K562 (cell line): ENCODE data around the gene HCFC1R1. TPM values are rescaled to one million over a fixed set of nuclear protein-coding genes. Genes with fewer than 3 reads are reported as not detected.

Source experiments
- CEBPB ChIP-seq: fragments of 450-650 bp; IDR thresholded peaks from 2 replicates; pipeline ENCODE4 v1.6.1; 2016; ENCODE audit warnings: missing genetic modification characterization, missing compliant biosample characterization
- DNMT1 ChIP-seq: fragments of 450-650 bp; IDR thresholded peaks from 2 replicates; pipeline ENCODE4 v1.6.1; 2016; ENCODE audit warnings: antibody characterized with exemption, mild to moderate bottlenecking
- EGR1 ChIP-seq: fragments of 450-650 bp; conservative IDR thresholded peaks from 2 replicates; pipeline ENCODE4 v1.6.1; 2017; ENCODE audit warnings: mild to moderate bottlenecking
- MECOM ChIP-seq: fragments of 250-450 bp; sonication (Bioruptor Pico); IDR thresholded peaks from 2 replicates; pipeline ENCODE4 v1.8.0; 2022; ENCODE audit warnings: inconsistent platforms
- NFE2 ChIP-seq: IDR thresholded peaks from 2 replicates; pipeline ENCODE4 v1.6.1; 2014; ENCODE audit warnings: antibody characterized with exemption, low read depth
- POLR2AphosphoS2 ChIP-seq: IDR thresholded peaks from 2 replicates; pipeline ENCODE4 v1.6.1; 2012; ENCODE audit warnings: low read length, improper control_type of control experiment
- RBM14 ChIP-seq: fragments of 200-400 bp; formaldehyde crosslinking; IDR thresholded peaks from 2 replicates; pipeline ENCODE4 v1.6.1; 2018; ENCODE audit warnings: low read depth, mild to moderate bottlenecking, low read length, moderate library complexity, borderline replicate concordance; ENCODE audit not compliant: insufficient read depth
- TEAD1 ChIP-seq, 2 experiments: fragments of 450-650 bp in 1 of 2; sonication (generic) in 1 of 2; formaldehyde crosslinking; IDR thresholded peaks; 2 replicates each; pipeline versions ENCODE4 v1.4.0 to v1.8.0; 2020 to 2022; ENCODE audit warnings: mild to moderate bottlenecking in 2 of 2, missing genetic modification reagents in 1 of 2
- U2AF1 ChIP-seq: fragments of 200-400 bp; formaldehyde crosslinking; optimal IDR thresholded peaks from 2 replicates; pipeline ENCODE3; 2017; ENCODE audit warnings: mild to moderate bottlenecking, low read depth, low read length, moderate library complexity
- ZNF212 ChIP-seq: fragments of 450-650 bp; formaldehyde crosslinking; IDR thresholded peaks from 2 replicates; pipeline ENCODE4 v1.4.0; 2020; ENCODE audit warnings: mild to moderate bottlenecking
- ZNF76 ChIP-seq: fragments of 250-450 bp; sonication (Bioruptor Pico); IDR thresholded peaks from 2 replicates; pipeline ENCODE4 v1.4.0; 2020; ENCODE audit warnings: mild to moderate bottlenecking, moderate library complexity, borderline replicate concordance
- polyA plus RNA-seq, 8 experiments: library from polyadenylated mRNA; depleted of rRNA in 4 of 8; stranded (reverse) in 5 of 8; unstranded in 3 of 8; fragments of >200 nt; fragmentation: Nextera tagmentation in 2 of 8; fragmentation: Illumina TruSeq in 1 of 8; extraction: Ambion mirVana in 2 of 8; extraction: Trizol in 1 of 8; gene quantifications; 2 replicates each; pipeline versions ENCODE4 v1.2.1 to v1.2.3, GENCODE V29; 2011 to 2014; ENCODE audit warnings: inconsistent platforms in 1 of 8, missing spikeins in 1 of 8
- total RNA-seq, 7 experiments: library from RNA; depleted of rRNA in 6 of 7; stranded (reverse); fragments of >200 nt in 6 of 7; fragmentation: Illumina TruSeq in 2 of 7; extraction: Trizol in 2 of 7; gene quantifications; 2 replicates each; pipeline versions ENCODE4 v1.2.1 to v1.2.3, GENCODE V29; 2011 to 2021; ENCODE audit warnings: low replicate concordance in 1 of 7
- TF ChIP-seq, protein P1 (sequence below): fragments of 250-450 bp; sonication (Bioruptor Pico); IDR thresholded peaks from 2 replicates; pipeline ENCODE4 v1.4.0; 2020
- TF ChIP-seq, protein P2 (sequence below): fragments of 450-650 bp; formaldehyde crosslinking; IDR thresholded peaks from 2 replicates; pipeline ENCODE4 v1.4.0; 2022; ENCODE audit warnings: missing genetic modification characterization
- TF ChIP-seq, protein P3 (sequence below): sonication (generic); formaldehyde crosslinking; IDR thresholded peaks from 2 replicates; pipeline ENCODE4 v1.8.0; 2022; ENCODE audit warnings: missing genetic modification reagents, mild to moderate bottlenecking, borderline replicate concordance
- TF ChIP-seq, protein P4 (sequence below), 2 experiments: fragments of 450-650 bp; conservative IDR thresholded peaks; 2 replicates each; pipeline ENCODE4 v1.6.1; 2017; ENCODE audit warnings: mild to moderate bottlenecking in 2 of 2, moderate library complexity in 2 of 2
- TF ChIP-seq, protein P5 (sequence below): sonication (generic); formaldehyde crosslinking; IDR thresholded peaks from 2 replicates; pipeline ENCODE4 v1.8.1; 2022; ENCODE audit warnings: missing genetic modification reagents
- TF ChIP-seq, protein P6 (sequence below): fragments of 450-650 bp; formaldehyde crosslinking; IDR thresholded peaks from 2 replicates; pipeline ENCODE4 v1.4.0; 2022; ENCODE audit warnings: mild to moderate bottlenecking, moderate library complexity
- TF ChIP-seq, protein P7 (sequence below): fragments of 450-650 bp; formaldehyde crosslinking; IDR thresholded peaks from 2 replicates; pipeline ENCODE4 v1.4.0; 2020; ENCODE audit warnings: mild to moderate bottlenecking, mixed read lengths

HCFC1R1 gene
- total and polyA plus RNA-seq, 9 of the 15 experiments (the other 6 are each of a cell fraction or from before 2014, with no cell fraction given), result 2.2 to 29.0 (median 11.2) TPM

DNA sequence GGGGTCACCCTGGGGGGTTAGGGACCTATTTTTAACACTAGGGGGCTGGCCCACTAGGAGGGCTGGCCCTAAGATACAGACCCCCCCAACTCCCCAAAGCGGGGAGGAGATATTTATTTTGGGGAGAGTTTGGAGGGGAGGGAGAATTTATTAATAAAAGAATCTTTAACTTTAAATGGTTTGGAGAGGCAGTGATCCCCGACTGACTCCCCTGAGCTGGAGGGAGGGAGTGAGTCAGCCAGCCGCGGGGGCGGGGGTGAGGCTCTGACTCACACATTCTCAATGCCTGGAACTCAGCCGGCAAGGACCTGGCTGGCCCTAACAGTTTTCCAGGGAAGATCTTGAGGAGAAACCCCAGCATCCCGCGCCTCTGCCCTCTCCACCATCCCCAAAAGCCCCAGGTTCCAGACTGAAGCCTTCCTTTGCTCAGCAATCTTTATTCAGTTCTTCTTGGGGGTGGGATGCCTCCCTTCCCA is 1.5 kb downstream of the HCFC1R1 start (continued):
- TF ChIP-seq, protein P1, sequence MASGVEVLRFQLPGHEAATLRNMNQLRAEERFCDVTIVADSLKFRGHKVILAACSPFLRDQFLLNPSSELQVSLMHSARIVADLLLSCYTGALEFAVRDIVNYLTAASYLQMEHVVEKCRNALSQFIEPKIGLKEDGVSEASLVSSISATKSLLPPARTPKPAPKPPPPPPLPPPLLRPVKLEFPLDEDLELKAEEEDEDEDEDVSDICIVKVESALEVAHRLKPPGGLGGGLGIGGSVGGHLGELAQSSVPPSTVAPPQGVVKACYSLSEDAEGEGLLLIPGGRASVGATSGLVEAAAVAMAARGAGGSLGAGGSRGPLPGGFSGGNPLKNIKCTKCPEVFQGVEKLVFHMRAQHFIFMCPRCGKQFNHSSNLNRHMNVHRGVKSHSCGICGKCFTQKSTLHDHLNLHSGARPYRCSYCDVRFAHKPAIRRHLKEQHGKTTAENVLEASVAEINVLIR, result no peak
- TF ChIP-seq ZNF76 (CRISPR knock-in tag) (no peak), NFE2 (peak; percentile 54), DNMT1 (no peak), CEBPB (tag) (no peak), ZNF212 (no peak), MECOM (CRISPR knock-in tag) (no peak), RBM14 (no peak), POLR2AphosphoS2 (peak; percentile 1; the same call in 1 of the 2 replicates), U2AF1 (no peak), EGR1 (peak; percentile 97), TEAD1 (CRISPR knock-in tag; IDR thresholded peaks at IDR 0.05) (peak; percentile 35 to 95; a peak in 2 of 4 replicates)
- TF ChIP-seq, protein P2, sequence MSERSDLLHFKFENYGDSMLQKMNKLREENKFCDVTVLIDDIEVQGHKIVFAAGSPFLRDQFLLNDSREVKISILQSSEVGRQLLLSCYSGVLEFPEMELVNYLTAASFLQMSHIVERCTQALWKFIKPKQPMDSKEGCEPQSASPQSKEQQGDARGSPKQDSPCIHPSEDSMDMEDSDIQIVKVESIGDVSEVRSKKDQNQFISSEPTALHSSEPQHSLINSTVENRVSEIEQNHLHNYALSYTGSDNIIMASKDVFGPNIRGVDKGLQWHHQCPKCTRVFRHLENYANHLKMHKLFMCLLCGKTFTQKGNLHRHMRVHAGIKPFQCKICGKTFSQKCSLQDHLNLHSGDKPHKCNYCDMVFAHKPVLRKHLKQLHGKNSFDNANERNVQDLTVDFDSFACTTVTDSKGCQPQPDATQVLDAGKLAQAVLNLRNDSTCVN (CRISPR knock-in tag), result no peak
- TF ChIP-seq, protein P3, sequence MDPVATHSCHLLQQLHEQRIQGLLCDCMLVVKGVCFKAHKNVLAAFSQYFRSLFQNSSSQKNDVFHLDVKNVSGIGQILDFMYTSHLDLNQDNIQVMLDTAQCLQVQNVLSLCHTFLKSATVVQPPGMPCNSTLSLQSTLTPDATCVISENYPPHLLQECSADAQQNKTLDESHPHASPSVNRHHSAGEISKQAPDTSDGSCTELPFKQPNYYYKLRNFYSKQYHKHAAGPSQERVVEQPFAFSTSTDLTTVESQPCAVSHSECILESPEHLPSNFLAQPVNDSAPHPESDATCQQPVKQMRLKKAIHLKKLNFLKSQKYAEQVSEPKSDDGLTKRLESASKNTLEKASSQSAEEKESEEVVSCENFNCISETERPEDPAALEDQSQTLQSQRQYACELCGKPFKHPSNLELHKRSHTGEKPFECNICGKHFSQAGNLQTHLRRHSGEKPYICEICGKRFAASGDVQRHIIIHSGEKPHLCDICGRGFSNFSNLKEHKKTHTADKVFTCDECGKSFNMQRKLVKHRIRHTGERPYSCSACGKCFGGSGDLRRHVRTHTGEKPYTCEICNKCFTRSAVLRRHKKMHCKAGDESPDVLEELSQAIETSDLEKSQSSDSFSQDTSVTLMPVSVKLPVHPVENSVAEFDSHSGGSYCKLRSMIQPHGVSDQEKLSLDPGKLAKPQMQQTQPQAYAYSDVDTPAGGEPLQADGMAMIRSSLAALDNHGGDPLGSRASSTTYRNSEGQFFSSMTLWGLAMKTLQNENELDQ (CRISPR knock-in tag), result no peak
- TF ChIP-seq, protein P4, sequence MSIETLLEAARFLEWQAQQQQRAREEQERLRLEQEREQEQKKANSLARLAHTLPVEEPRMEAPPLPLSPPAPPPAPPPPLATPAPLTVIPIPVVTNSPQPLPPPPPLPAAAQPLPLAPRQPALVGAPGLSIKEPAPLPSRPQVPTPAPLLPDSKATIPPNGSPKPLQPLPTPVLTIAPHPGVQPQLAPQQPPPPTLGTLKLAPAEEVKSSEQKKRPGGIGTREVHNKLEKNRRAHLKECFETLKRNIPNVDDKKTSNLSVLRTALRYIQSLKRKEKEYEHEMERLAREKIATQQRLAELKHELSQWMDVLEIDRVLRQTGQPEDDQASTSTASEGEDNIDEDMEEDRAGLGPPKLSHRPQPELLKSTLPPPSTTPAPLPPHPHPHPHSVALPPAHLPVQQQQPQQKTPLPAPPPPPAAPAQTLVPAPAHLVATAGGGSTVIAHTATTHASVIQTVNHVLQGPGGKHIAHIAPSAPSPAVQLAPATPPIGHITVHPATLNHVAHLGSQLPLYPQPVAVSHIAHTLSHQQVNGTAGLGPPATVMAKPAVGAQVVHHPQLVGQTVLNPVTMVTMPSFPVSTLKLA (conservative IDR thresholded peaks at IDR 0.05), result peak in 1 of 2 experiments; percentile 41; a peak in 1 of 4 replicates
- TF ChIP-seq, protein P5, sequence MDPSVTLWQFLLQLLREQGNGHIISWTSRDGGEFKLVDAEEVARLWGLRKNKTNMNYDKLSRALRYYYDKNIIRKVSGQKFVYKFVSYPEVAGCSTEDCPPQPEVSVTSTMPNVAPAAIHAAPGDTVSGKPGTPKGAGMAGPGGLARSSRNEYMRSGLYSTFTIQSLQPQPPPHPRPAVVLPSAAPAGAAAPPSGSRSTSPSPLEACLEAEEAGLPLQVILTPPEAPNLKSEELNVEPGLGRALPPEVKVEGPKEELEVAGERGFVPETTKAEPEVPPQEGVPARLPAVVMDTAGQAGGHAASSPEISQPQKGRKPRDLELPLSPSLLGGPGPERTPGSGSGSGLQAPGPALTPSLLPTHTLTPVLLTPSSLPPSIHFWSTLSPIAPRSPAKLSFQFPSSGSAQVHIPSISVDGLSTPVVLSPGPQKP (CRISPR knock-in tag), result no peak
- TF ChIP-seq, protein P6, sequence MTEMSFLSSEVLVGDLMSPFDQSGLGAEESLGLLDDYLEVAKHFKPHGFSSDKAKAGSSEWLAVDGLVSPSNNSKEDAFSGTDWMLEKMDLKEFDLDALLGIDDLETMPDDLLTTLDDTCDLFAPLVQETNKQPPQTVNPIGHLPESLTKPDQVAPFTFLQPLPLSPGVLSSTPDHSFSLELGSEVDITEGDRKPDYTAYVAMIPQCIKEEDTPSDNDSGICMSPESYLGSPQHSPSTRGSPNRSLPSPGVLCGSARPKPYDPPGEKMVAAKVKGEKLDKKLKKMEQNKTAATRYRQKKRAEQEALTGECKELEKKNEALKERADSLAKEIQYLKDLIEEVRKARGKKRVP, result no peak
- TF ChIP-seq, protein P7, sequence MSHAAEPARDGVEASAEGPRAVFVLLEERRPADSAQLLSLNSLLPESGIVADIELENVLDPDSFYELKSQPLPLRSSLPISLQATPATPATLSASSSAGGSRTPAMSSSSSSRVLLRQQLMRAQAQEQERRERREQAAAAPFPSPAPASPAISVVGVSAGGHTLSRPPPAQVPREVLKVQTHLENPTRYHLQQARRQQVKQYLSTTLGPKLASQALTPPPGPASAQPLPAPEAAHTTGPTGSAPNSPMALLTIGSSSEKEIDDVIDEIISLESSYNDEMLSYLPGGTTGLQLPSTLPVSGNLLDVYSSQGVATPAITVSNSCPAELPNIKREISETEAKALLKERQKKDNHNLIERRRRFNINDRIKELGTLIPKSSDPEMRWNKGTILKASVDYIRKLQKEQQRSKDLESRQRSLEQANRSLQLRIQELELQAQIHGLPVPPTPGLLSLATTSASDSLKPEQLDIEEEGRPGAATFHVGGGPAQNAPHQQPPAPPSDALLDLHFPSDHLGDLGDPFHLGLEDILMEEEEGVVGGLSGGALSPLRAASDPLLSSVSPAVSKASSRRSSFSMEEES (CRISPR knock-in tag), result no peak
